Activated T-helper 2 cell treated with anti-CD3 and anti-CD28 coated beads, Interferon-gamma antibody, Interleukin-2, Interleukin-4, amounts not matched to agents 10 μg/mL and 5 μg/mL and 100 μg/mL, durations not matched to agents 14 hours and 24 hours and 36 hours (primary cell): ENCODE data around the gene ARHGAP30. TPM values are rescaled to one million over a fixed set of nuclear protein-coding genes. Genes with fewer than 3 reads are reported as not detected.

ENCODE experiments used
- DNase-seq: peaks from one replicate; pipeline ENCODE4 v3.0.0; 2021; ENCODE audit warnings: low spot score
- H3K27ac Mint-ChIP-seq: one replicate; pipeline ENCODE4 v1.8.0; 2021; ENCODE audit warnings: mixed read lengths
- H3K27me3 Mint-ChIP-seq: one replicate; pipeline ENCODE4 v1.8.0; 2021; ENCODE audit warnings: low read depth, mixed read lengths
- H3K36me3 Mint-ChIP-seq: one replicate; pipeline ENCODE4 v1.8.0; 2021; ENCODE audit warnings: low read depth, mixed read lengths
- H3K4me1 Mint-ChIP-seq: one replicate; pipeline ENCODE4 v1.8.0; 2021; ENCODE audit warnings: low read depth, mixed read lengths
- H3K4me3 Mint-ChIP-seq: one replicate; pipeline ENCODE4 v1.8.0; 2021; ENCODE audit warnings: low read depth, mild to moderate bottlenecking, moderate library complexity, mixed read lengths
- H3K9me3 Mint-ChIP-seq: one replicate; pipeline ENCODE4 v1.8.0; 2021; ENCODE audit warnings: mixed read lengths
- intact Hi-C: fragments of 100-400 bp; cut with micrococcal nuclease; formaldehyde crosslinking; loops from one replicate; pipeline ENCODE4 v1.15.1; 2023
- total RNA-seq: library from RNA; stranded (reverse); gene quantifications from 2 replicates; pipeline ENCODE4 v1.2.3, GENCODE V29; 2022

ARHGAP30 gene
- total RNA-seq, 1 donor from 2014 or later = 161 TPM

GRCh38 chr1:161008869-161009510 is 60.7 kb downstream of the ARHGAP30 start:
- intact Hi-C loops = no loop called here
- no peak for DNase-seq
- Mint-ChIP-seq H3K36me3 (no peaks in the 10 kb centered on the region), H3K27ac (peak overlapping the region; percentile 22), H3K4me1 (peaks cover 27% of the 10 kb centered on the region), H3K27me3 (no peaks in the 10 kb centered on the region), H3K9me3 (no peaks in the 10 kb centered on the region), H3K4me3 (no peak overlapping the region)

- Mint-ChIP-seq H3K4me3 (no peak overlapping the region), H3K27me3 (no peaks in the 10 kb centered on the region), H3K36me3 (no peaks in the 10 kb centered on the region), H3K27ac (no peak overlapping the region), H3K9me3 (no peaks in the 10 kb centered on the region), H3K4me1 (peaks cover 16% of the 10 kb centered on the region)
- intact Hi-C loops = no loop called here
- DNase-seq = no peak
Measured at GRCh38 chr1:161007369-161007768, 62.3 kb downstream of the ARHGAP30 start.

GRCh38 chr1:161006563-161006962 is 63.1 kb downstream of the ARHGAP30 start:
- Mint-ChIP-seq H3K4me3 (no peak overlapping the region), H3K9me3 (no peaks in the 10 kb centered on the region), H3K27ac (no peak overlapping the region), H3K4me1 (peaks cover 11% of the 10 kb centered on the region), H3K36me3 (no peaks in the 10 kb centered on the region), H3K27me3 (no peaks in the 10 kb centered on the region)
- DNase-seq = no peak
- intact Hi-C loops = no loop called here

- H3K4me3 Mint-ChIP-seq = no peak overlapping the region
- peaks cover 8% of the 10 kb centered on the region for H3K36me3 Mint-ChIP-seq
- no peak for DNase-seq
- no peak overlapping the region for H3K27ac Mint-ChIP-seq
- H3K4me1 Mint-ChIP-seq = peaks cover 4% of the 10 kb centered on the region
- intact Hi-C loops = no loop called here
- no peaks in the 10 kb centered on the region for H3K9me3 Mint-ChIP-seq
- H3K27me3 Mint-ChIP-seq = no peaks in the 10 kb centered on the region
Measured at GRCh38 chr1:161001525-161001924, 68.2 kb downstream of the ARHGAP30 start.

- H3K4me3 Mint-ChIP-seq = no peak overlapping the region
- H3K36me3 Mint-ChIP-seq = peaks cover 8% of the 10 kb centered on the region
- intact Hi-C loops = no loop called here
- H3K9me3 Mint-ChIP-seq = no peaks in the 10 kb centered on the region
- peaks cover 6% of the 10 kb centered on the region for H3K4me1 Mint-ChIP-seq
- DNase-seq = no peak
- H3K27me3 Mint-ChIP-seq = no peaks in the 10 kb centered on the region
- H3K27ac Mint-ChIP-seq = no peak overlapping the region
Measured at GRCh38 chr1:161000736-161001480, 68.8 kb downstream of the ARHGAP30 start.

GRCh38 chr1:160999376-160999775 is 70.3 kb downstream of the ARHGAP30 start:
- peaks cover 16% of the 10 kb centered on the region for H3K4me1 Mint-ChIP-seq
- no peak overlapping the region for H3K4me3 Mint-ChIP-seq
- H3K9me3 Mint-ChIP-seq = no peaks in the 10 kb centered on the region
- H3K27me3 Mint-ChIP-seq = no peaks in the 10 kb centered on the region
- no peak for DNase-seq
- H3K36me3 Mint-ChIP-seq = peaks cover 8% of the 10 kb centered on the region
- no peak overlapping the region for H3K27ac Mint-ChIP-seq
- intact Hi-C loops = loop anchor here (5.0 kb wide), 1 partner anchor 33 kb away; no protein-coding TSS in a partner anchor

- Mint-ChIP-seq H3K4me3 (no peak overlapping the region), H3K9me3 (no peaks in the 10 kb centered on the region), H3K36me3 (peaks cover 8% of the 10 kb centered on the region), H3K4me1 (peaks cover 19% of the 10 kb centered on the region), H3K27me3 (no peaks in the 10 kb centered on the region), H3K27ac (peak overlapping the region; percentile 8)
- no peak for DNase-seq
- intact Hi-C loops = loop anchor here (5.0 kb wide), 1 partner anchor 35 kb away; no protein-coding TSS in a partner anchor
Measured at GRCh38 chr1:160997323-160998038, 72.2 kb downstream of the ARHGAP30 start.

Other genes with a start within 250 kb of the ARHGAP30 start
- 0.21 and 0.32 TPM in 2 replicates for gene CD244, start 207.0 kb downstream of the ARHGAP30 start, total RNA-seq
- not detected in 2 replicates for gene ITLN1, start 184.7 kb downstream of the ARHGAP30 start, total RNA-seq
- gene ITLN2, start 115.1 kb downstream of the ARHGAP30 start, total RNA-seq = not detected in 2 replicates
- gene F11R, start 48.7 kb downstream of the ARHGAP30 start, total RNA-seq = 15.4 and 15.5 TPM in 2 replicates
- 49.0 and 49.1 TPM in 2 replicates for gene TSTD1, start 30.9 kb downstream of the ARHGAP30 start, total RNA-seq
- gene USF1, start 23.9 kb downstream of the ARHGAP30 start, total RNA-seq = 49.1 and 53.2 TPM in 2 replicates
- gene NECTIN4, start 19.7 kb upstream of the ARHGAP30 start, total RNA-seq = 0.05 TPM in 1 of 2 replicates, not detected in the other
- gene KLHDC9, start 28.5 kb upstream of the ARHGAP30 start, total RNA-seq = not detected in 2 replicates
- gene PFDN2, start 48.1 kb upstream of the ARHGAP30 start, total RNA-seq = 138 and 139 TPM in 2 replicates
- gene NIT1, start 48.2 kb upstream of the ARHGAP30 start, total RNA-seq = 47.5 and 48.5 TPM in 2 replicates
- gene DEDD, start 62.8 kb upstream of the ARHGAP30 start, total RNA-seq = 37.5 and 40.3 TPM in 2 replicates
- 91.5 and 91.8 TPM in 2 replicates for gene UFC1, start 84.1 kb upstream of the ARHGAP30 start, total RNA-seq
- gene USP21, start 89.6 kb upstream of the ARHGAP30 start, total RNA-seq = 31.9 and 33.0 TPM in 2 replicates
- gene PPOX, start 96.5 kb upstream of the ARHGAP30 start, total RNA-seq = 35.6 and 36.5 TPM in 2 replicates
- 57.5 and 57.6 TPM in 2 replicates for gene B4GALT3, start 107.6 kb upstream of the ARHGAP30 start, total RNA-seq
- gene ADAMTS4, start 129.2 kb upstream of the ARHGAP30 start, total RNA-seq = 0.05 and 0.09 TPM in 2 replicates
- gene NDUFS2, start 132.5 kb upstream of the ARHGAP30 start, total RNA-seq = 79.0 and 91.5 TPM in 2 replicates
- 0.60 and 0.71 TPM in 2 replicates for gene FCER1G, start 145.4 kb upstream of the ARHGAP30 start, total RNA-seq
- not detected in 2 replicates for gene APOA2, start 153.7 kb upstream of the ARHGAP30 start, total RNA-seq
- 22.7 and 24.9 TPM in 2 replicates for gene TOMM40L, start 156.2 kb upstream of the ARHGAP30 start, total RNA-seq
- not detected in 2 replicates for gene NR1I3, start 168.3 kb upstream of the ARHGAP30 start, total RNA-seq
- gene PCP4L1, start 188.9 kb upstream of the ARHGAP30 start, total RNA-seq = not detected in 2 replicates
- 4.0 TPM in 2 replicates for gene MPZ, start 240.1 kb upstream of the ARHGAP30 start, total RNA-seq
- 186 and 190 TPM in 2 replicates for gene SDHC, start 244.5 kb upstream of the ARHGAP30 start, total RNA-seq